GM12874 (cell line): ENCODE measurements around the gene CCNI2.

Experiments used
- TF ChIP-seq, protein P1 (sequence below): IDR thresholded peaks from 2 replicates; pipeline ENCODE4 v1.5.1; 2011; ENCODE audit warnings: low read depth, mild to moderate bottlenecking, control low read depth, low read length, moderate library complexity; ENCODE audit not compliant: insufficient read depth

CCNI2 gene

DNA sequence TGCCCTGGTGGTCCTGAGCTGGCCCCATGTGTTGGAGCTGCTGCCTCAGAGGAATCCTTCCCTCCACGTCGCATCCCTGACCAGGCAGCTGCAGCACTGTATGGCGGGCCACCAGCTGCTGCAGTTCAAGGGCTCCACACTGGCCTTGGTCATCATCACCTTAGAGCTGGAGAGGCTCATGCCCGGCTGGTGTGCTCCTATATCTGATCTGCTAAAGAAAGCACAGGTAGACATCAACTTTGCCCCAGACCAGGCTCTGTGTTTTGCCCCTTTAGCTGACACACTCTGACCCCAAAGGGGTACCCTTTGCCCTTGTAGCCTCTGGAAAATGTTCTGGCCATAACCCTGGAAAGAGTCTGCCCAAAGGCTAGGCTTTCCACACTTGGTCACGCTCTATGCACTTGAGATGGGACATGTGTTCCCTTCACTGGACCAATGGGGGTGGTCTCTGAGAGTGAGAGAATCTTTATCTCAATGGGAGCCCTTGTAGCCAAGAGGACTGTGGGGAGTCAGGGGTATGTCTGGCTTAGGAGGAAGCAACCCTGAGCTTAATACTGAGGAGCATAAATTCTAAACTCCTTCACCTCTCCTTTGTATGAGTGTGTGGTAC is 4.8 kb downstream of the CCNI2 start:
- TF ChIP-seq, protein P1, sequence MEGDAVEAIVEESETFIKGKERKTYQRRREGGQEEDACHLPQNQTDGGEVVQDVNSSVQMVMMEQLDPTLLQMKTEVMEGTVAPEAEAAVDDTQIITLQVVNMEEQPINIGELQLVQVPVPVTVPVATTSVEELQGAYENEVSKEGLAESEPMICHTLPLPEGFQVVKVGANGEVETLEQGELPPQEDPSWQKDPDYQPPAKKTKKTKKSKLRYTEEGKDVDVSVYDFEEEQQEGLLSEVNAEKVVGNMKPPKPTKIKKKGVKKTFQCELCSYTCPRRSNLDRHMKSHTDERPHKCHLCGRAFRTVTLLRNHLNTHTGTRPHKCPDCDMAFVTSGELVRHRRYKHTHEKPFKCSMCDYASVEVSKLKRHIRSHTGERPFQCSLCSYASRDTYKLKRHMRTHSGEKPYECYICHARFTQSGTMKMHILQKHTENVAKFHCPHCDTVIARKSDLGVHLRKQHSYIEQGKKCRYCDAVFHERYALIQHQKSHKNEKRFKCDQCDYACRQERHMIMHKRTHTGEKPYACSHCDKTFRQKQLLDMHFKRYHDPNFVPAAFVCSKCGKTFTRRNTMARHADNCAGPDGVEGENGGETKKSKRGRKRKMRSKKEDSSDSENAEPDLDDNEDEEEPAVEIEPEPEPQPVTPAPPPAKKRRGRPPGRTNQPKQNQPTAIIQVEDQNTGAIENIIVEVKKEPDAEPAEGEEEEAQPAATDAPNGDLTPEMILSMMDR = no peak

DNA sequence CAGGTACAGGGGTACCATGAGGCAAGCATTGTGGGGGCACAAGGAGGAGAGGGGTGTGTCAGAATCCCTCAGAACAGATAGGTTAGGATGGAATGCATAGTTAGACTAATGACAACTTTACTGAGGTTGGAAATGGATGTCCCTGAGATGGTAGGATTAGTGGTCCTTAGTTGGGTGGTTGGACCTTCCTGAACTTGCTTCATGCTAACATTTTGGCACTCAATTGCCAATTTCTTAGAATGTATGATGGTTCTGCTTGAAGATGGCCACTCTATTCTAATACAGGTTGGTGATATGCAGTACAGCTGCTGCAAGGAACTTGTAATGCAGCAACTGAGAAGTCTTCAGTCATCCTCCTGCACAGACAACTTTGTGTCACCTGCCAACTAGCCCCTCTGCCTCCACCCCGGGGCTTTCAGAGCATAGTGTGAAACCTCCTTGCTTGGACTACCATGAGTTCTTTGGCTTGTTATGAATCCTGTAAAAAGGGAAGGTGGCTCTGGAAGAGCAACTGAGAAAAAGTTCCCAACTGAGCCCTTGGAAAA is 5.4 kb downstream of the CCNI2 start:
- TF ChIP-seq, protein P1 = no peak

DNA sequence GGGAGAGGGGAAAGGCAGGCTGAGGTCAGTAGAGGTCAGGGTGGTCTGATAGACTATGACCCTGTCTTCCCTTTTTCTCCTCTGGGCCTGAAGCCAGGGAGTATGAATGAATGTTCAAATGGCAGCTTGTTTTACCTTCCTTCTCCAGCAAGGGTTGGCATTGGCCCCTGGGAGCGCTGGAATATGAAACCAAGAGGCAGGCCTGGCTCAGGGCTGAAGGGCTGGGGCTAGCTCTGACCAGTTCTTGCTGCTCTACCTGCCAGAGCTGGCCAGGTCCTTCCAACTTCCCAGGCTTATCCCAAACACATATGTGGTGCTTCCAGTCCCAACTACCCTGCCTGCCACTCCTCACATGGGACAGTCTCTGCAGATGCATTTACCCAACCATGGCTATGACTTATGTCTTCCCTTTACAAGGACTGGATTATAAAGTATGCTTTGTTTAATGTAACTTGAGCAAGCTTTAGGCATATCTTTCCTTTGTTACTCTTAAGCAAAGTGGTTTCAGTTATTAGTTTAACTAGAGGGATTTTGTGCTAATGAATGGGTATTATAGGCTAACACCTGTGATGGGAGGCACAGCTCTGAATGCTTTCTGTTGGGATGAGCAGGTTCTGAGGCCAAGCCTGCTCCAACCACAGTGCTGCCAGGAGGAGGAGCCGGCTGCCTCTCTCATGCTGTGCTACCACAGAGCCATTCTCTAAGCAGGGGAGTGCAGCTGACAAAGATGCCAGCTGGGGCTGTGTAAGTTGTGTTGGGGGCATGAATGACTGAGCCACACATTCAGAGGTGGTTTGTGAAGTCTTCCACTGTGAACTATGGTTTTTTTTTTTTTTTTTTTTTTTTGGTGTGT is 6.1 kb downstream of the CCNI2 start:
- TF ChIP-seq, protein P1 = no peak

DNA sequence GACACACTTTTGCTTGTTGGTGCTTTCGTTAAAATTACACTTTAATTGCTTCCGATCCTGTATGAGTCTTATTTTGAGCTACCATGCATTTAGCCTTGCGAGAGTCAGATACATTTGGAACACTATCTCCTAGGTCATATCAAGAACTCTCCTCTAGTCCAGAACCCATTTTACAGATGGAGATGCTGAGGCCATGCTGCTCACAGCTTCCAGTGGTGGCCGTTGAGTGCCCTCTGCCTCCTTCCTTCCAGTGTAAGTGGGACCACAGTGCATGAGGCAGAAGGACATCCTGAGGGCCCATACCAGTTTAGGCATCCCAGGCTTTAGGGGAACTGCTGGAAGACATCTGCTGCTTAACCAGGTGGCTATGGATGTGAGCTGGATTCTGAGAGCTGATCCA is 6.9 kb downstream of the CCNI2 start:
- TF ChIP-seq, protein P1 = no peak

DNA sequence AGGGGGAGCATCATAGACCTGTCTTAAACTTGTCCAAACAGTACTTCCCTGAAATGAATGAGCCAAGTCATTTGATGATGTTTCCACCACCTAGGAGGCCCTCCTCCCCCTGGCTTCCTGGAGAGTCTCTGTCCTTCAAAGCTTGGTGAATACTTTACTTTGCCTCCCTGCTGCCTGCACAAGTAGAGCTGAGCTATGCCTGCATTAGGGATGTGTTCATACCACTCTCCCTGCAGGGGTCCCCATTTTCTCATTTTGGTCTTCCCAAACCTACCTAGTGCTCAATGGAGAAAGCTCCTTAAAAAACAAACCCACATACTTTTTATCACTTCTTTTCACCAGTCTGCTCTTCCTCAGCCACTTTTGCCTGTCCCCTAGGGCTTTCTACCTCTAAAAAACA is 7.7 kb downstream of the CCNI2 start:
- TF ChIP-seq, protein P1 = no peak

DNA sequence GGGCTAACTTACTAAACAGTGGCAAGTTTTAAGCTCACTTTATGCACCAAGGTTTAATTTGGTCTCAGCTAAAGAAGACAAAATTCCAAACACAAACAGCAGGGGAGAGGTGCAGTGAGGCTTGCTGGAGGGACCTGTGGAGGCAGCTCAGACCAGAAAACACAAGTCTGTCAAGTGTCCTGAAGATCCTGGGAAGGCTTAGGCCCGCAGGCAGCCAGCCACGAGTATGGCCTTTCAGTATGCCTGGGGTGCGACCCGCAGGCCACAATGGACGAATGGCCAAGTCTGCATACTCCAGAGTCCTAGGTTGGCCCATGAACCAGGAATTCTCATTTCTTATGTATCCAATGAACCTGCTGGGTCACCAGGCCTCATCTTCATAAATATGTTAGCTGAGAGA is 9.3 kb downstream of the CCNI2 start:
- TF ChIP-seq, protein P1 = no peak

DNA sequence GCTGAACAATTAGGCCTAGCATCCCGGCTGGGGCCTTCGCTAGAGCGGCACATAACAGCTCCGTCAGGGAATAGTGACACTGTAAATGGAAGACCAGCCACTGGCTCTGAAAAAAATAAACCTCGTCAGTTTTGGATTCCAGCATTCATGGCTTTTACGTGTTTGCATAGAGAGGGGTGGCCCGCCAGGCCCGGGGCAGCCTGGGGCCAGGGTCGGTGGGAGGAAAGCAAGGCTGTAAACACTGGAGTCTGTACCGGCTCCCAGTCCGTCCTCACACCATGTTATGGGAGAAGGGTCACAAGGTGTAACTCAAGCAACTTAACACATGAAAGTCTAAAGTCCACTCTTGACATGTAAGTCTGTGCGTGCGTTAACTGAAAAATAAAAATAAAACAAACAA is 11.2 kb downstream of the CCNI2 start:
- TF ChIP-seq, protein P1 = no peak
